HG02678 (cell line): ENCODE data around the gene NTN1.
"Not testable (repeated sequence)": the region's sequence is repeated elsewhere in the genome, so short reads cannot be mapped to it uniquely, and the experiment has no call there.

ENCODE experiments used
- ATAC-seq: cut with Tn5 transposase; IDR thresholded peaks from one replicate; pipeline ENCODE4 v1.9.1; 2021; ENCODE audit warnings: mild to moderate bottlenecking, moderate library complexity; ENCODE audit not compliant: unreplicated experiment

Gene NTN1

GRCh38 chr17:9080296-9080914 lies 59.1 kb downstream of the NTN1 start:
- no peak for ATAC-seq

- ATAC-seq, result no peak
Observed at GRCh38 chr17:9080983-9081382, 59.7 kb downstream of the NTN1 start.

- ATAC-seq, result no peak
Observed at GRCh38 chr17:9086577-9086976, 65.3 kb downstream of the NTN1 start.

- no peak for ATAC-seq
Observed at GRCh38 chr17:9087921-9088320, 66.6 kb downstream of the NTN1 start.

- ATAC-seq, result no peak
Observed at GRCh38 chr17:9090641-9091096, 69.4 kb downstream of the NTN1 start.

GRCh38 chr17:9094193-9094592 lies 72.9 kb downstream of the NTN1 start:
- ATAC-seq, result no peak

GRCh38 chr17:9095390-9095789 lies 74.1 kb downstream of the NTN1 start:
- no peak for ATAC-seq

- no peak for ATAC-seq
Observed at GRCh38 chr17:9098242-9098825, 77.0 kb downstream of the NTN1 start.

- ATAC-seq, result no peak
Observed at GRCh38 chr17:9101356-9101755, 80.0 kb downstream of the NTN1 start.

- not testable (repeated sequence) for ATAC-seq
Observed at GRCh38 chr17:9103193-9103592, 81.9 kb downstream of the NTN1 start.

GRCh38 chr17:9104370-9105041 lies 83.2 kb downstream of the NTN1 start:
- ATAC-seq, result no peak

- ATAC-seq, result no peak
Observed at GRCh38 chr17:9105068-9105868, 84.0 kb downstream of the NTN1 start.

- not testable (repeated sequence) for ATAC-seq
Observed at GRCh38 chr17:9106278-9106677, 85.0 kb downstream of the NTN1 start.

- ATAC-seq, result no peak
Observed at GRCh38 chr17:9107527-9107926, 86.2 kb downstream of the NTN1 start.

- ATAC-seq, result no peak
Observed at GRCh38 chr17:9108146-9108545, 86.8 kb downstream of the NTN1 start.

- ATAC-seq, result no peak
Observed at GRCh38 chr17:9109933-9110332, 88.6 kb downstream of the NTN1 start.

GRCh38 chr17:9110501-9110900 lies 89.2 kb downstream of the NTN1 start:
- ATAC-seq, result no peak

GRCh38 chr17:9115214-9116191 lies 94.2 kb downstream of the NTN1 start:
- ATAC-seq, result no peak

GRCh38 chr17:9116311-9116835 lies 95.1 kb downstream of the NTN1 start:
- ATAC-seq, result no peak
